Activated T-cell treated with anti-CD3 and anti-CD28 coated beads for 24 hours (primary cell): ENCODE measurements around the gene GIMAP5.
A peak's percentile ranks its signal among the peaks of the same experiment; 100 is the strongest.

Experiments used
- DNase-seq: peaks from one replicate; pipeline ENCODE4 v3.0.0-alpha.2; 2020; ENCODE audit warnings: low read depth

Gene GIMAP5

GRCh38 chr7:150735596-150736358 is 1.4 kb upstream of the GIMAP5 start:
- no peak for DNase-seq

DNA sequence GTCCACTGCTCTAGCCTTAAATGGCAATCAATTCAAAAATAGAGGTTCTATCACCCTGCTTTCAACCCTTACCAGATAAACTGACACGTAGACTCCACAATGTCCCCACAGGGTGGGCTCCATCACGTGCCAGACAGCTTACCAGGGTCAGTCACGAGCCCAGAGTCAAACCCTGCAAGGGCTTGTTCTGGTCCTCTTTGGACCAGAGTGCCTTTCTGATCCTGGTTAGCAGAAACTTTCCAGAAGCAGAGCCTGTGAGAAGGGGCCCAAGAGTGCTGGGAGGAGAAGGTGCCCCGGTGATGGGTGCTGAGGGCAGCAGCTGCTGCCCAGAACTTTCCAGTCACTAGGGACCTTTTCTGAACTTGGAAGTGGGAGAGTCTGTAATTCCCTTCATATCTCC is 354 bp upstream of the GIMAP5 start:
- no peak for DNase-seq

DNA sequence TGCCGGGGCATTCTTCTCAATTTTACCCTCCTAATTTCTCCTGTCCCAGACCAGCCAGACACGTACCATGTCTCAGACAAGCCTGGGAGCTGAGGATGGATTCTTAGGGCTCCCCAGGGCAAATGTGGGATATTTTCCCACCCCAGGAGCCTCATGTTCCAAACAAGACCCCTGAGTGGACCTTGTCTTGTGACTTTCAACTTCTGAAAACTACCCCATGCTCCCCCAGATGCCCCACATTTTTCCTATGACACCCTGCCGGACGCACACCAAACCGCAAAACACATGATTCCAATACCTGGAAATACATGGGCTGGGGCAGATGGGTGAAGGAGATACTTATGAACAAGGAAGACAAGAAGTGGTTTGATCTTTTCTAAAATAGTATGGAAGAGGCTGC is 874 bp downstream of the GIMAP5 start:
- no peak for DNase-seq

GRCh38 chr7:150738591-150739001 is 1.4 kb downstream of the GIMAP5 start:
- no peak for DNase-seq

DNA sequence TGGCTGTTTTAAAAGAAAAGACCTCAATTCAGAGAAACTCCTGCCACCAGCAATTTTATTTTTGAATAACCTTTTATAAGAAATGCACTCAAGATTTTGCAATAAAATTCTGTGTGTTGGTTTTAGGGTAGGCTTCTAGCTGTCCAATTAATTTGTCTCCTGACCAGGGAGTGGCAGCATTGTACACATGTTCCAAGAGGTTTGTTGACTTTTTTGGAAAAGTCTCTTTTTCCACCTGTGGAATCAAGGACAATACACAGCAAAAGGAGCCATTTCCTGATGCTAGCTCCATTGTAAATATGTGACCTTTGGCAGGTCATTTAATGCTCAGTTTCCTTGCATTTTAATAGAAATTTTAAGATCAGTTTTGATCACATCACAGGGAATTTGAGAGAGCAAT is 1.8 kb downstream of the GIMAP5 start:
- DNase-seq: no peak

GRCh38 chr7:150740053-150740452 is 2.8 kb downstream of the GIMAP5 start:
- DNase-seq: no peak

DNA sequence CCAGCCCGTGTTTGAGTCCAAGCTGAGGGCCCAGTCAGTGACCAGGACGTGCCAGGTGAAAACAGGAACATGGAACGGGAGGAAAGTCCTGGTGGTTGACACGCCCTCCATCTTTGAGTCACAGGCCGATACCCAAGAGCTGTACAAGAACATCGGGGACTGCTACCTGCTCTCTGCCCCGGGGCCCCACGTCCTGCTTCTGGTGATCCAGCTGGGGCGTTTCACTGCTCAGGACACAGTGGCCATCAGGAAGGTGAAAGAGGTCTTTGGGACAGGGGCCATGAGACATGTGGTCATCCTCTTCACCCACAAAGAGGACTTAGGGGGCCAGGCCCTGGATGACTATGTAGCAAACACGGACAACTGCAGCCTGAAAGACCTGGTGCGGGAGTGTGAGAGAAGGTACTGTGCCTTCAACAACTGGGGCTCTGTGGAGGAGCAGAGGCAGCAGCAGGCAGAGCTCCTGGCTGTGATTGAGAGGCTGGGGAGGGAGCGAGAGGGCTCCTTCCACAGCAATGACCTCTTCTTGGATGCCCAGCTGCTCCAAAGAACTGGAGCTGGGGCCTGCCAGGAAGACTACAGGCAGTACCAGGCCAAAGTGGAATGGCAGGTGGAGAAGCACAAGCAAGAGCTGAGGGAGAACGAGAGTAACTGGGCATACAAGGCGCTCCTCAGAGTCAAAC is 5.2 kb downstream of the GIMAP5 start:
- no peak for DNase-seq

DNA sequence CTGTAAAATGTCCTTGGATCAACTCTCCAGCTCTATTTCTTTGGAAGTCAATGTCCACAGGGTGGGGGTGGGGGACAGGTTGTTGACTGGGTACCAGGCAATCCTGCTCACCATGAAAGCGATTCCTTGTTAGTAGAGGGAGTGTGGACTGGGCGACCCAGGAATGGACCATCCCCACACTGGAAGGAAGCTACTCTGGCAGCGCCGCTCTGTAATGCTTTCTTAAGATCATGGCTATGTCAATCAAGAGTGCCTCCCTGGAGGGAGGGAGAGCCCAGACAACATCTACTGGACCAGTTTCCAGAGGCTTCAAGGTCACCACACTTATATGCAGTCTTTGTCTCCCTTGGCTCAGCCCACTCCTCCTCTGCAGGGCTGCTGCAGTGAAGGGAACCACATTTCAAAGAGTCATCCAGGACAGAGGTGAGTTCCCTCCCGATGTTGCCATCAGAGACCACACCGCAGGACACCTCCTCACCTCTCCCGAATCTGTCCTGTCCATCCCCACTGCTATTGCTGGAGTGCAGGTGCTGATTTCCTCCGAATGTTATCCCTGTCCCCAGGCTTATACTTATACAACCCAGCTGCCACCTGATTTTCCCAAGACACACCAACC is 6.9 kb downstream of the GIMAP5 start:
- no peak for DNase-seq

DNA sequence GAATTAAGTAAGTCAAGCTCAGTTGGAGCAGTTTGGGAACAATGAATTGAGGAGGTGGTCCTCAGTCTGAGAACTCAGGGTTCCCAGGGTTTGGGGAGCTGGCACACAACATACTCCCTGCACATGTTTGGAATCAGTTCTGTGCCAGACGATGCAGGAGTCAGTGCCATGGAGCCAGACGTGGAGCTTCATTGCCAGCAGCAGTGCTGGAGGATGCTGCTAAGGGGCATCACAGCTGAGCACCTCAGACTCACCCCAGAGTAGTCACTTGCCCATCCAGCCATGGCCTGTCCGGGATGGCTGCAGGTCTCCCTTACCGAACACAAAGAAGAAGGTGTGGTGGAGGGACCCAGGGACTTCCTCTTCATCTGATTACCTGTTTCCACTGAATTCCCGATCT is 7.9 kb downstream of the GIMAP5 start:
- DNase-seq: no peak

DNA sequence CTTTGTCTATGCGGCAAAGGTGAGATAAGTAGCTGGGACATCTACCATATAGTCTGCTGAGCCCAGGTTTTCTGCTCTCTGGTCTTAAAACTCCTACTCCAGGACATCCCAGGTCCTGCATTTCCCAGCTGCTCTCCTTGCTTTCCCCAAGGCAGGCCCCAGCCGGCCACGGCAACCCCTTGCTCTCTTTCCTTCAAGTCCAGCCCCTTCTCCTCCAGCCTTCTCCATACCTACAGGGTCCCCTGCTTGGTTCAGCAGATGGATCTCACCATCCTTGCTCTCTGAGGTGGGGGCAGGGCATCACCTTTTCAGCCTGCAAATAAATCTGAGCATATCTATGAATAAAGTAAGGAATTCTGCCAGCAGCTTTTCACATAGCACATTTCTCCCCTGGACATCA is 8.7 kb downstream of the GIMAP5 start:
- no peak for DNase-seq

DNA sequence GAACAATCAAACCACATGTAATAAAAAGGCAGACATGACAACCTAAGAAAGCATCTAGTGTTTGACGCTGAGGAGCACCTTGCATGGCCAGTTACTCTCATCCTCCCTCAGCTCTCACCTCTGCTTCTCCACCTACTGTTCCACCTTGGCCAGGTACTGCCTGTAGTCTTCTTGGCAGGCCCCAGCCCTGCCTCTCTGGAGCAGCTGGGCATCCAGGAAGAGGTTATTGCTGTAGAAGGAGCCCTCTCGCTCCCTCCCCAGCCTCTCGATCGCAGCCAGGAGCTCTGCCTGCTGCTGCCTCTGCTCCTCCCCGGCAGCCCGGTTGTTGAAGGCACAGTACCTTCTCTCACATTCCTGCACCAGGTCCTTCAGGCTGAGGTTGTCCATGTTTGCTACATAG is 9.7 kb downstream of the GIMAP5 start:
- DNase-seq: no peak

DNA sequence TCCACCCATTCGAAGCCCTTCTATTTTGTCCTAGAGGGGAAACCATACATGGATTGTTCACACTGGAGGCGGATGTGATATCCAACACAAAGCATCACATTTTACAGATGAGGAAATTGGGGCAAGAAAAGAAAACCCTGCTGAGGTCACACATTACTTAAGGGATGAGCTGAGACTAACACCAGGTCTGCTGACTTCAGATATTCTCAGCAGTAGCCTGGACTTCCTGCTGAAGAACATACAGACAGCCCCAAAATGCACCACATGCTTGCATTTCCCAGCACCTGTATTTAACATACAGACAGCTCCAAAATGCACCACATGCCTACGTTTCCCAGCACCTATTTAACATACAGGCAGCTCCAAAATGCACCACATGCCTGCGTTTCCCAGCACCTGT is 11.2 kb downstream of the GIMAP5 start:
- no peak for DNase-seq

DNA sequence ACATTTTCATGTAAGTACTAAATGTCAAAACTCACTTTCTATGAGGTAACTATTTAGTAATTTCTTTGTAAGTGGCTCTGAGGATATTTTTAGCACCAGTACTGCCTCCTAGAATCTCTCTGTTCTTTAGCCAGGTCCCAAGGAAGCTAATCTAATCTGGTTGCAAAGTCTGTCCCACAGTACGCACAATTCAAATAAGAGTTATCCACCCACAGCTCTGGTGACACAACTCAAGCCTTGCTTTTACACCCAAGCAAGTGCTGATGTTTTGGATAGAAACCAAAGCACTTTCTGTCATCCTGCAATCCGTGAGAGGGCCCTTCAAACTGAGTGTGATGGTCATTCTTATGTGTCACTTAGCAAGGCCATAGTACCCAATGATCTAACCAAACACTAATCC is 14.5 kb downstream of the GIMAP5 start:
- DNase-seq: no peak

- DNase-seq: no peak
Observed at GRCh38 chr7:150753239-150753638, 16.0 kb downstream of the GIMAP5 start.

GRCh38 chr7:150753826-150754603 is 16.8 kb downstream of the GIMAP5 start:
- no peak for DNase-seq

DNA sequence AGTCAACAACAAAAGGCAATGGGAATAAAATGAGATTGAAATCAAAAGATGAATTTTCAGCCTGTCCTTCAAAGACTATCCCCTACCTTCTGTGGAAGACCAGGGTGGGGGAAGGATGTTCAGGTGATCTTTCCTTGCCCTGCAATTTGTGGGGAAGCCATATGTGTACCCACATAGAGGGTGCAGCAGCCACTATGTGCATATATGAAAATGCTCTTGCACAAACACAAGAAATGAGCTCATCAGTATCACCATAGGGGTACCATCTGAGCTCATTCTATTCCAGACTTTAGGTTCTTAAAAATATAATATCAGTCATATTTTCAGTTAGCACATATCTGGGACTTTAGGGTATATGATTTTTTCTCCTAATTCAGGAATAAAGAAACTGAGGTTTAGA is 17.7 kb downstream of the GIMAP5 start:
- DNase-seq: no peak

DNA sequence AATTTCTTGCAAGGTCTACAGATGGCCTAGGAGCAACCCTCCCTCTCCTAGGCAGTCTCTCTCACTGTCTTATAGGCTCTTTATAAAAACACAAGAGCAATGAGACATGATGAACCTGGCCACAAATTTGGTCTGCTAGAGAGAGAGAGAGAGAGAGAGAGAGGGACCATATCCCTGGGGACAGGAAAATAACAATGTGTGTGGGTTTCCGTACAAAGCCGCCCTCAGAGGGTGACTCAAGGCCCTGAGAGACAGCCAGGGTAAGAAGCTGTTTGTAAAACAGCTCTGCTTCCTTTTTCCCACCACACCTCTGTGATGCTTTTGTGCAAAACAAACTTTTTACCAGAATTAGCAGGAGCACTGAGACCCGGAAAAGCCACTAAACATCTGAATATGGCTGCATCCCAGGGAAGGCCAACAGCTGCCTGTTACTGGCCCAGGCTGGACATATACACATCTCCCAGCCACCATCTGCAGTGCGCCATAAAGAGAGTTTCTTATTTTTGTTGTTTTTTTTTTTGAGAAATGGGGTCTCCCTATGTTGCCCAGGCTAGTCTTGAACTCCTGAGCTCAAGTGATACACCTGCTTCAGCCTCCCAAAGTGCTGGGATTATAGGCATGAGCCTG is 18.4 kb downstream of the GIMAP5 start:
- peak; percentile 67 for DNase-seq

DNA sequence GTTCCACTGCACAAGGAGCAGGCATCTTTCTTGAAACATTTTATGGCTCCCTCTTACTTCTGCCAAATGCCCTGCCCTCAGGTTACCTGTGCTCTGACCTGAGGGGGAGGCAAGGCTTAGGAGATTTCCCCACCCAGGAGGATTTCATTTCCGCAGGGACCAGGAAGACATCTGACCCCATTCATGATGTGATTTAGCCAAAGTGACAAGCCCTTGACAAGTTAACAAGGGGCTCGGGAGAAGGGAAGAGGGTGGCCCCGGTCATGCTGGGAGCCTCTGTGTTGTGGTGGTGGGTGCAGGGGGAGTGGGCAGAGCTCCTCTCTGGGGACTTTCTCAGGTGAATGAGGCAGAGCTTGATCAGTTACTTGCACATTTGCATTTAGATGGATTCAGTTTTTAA is 18.9 kb downstream of the GIMAP5 start:
- DNase-seq: no peak

GRCh38 chr7:150756858-150757257 is 19.6 kb downstream of the GIMAP5 start:
- DNase-seq: no peak

- DNase-seq: no peak
Observed at GRCh38 chr7:150759479-150759878, 22.3 kb downstream of the GIMAP5 start.

DNA sequence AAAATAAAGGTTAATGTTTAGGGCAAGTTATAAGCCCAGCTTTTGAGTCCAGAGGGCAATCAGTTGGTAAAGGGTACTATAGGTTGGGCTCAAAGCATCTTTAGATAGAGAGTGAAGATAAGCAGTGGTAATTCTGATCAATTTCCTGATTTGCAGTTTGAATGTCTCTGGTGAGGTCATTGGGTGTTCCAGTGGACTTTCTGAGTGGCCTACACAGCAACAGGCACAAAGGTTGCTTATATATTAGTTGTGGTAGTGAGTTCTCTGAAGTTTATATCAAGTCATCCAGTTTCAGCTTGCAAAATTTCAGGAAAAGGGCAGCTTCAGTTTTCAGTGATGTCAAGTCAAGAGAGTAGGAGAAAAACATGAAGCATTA is 29.1 kb downstream of the GIMAP5 start:
- no peak for DNase-seq

- DNase-seq: no peak
Observed at GRCh38 chr7:150769768-150770167, 32.5 kb downstream of the GIMAP5 start.
